ENCODE data around the gene FAM187B.

FAM187B gene

DNA sequence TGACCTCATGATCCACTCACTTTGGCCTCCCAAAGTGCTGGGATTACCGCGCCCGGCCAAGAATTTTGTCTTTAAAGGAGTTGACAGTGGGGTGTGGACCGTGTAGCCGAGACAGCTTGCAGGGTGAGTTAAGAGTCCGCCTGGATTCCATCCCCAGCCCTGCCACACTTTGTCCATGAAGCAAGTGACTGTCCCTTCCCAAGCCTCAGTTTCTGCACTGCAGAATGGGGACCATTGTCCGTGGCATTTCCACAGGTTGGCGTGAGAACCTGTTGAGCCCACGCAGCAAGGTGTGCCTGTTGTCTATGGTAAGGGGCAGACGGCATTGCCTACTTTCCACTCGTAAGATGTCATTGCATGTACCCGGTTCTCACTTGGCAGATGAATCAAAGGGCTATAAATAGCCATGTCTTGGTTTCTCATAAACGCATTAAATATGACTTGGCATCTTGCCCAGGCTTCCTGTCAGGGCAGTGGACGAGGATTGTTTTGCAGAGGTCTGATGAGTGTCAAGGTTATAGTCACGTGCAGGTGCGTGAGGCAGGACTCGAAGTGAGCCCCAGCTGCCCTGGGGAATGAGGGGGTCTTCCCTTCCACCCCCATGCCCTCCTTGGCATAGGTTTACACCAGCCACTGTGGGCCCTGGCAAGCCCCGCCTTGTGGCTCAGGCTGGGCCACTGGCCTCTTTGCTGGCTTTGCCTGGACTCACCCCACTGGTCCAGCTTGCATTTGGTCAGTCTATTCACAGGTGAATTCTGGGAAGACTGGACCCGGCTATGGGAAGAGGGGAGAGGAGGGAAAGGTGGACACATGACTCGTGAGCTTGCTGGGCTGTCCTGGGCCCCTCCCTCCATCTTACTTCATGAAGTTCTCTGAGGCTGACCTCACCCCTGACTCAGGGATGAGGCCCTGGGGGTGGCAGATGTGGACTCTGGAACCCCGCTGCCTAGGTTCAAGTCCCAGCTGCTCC is 14.6 kb downstream of the FAM187B start:
- DNase-seq (ENCODE audit: low read depth), result peak; percentile 71

DNA sequence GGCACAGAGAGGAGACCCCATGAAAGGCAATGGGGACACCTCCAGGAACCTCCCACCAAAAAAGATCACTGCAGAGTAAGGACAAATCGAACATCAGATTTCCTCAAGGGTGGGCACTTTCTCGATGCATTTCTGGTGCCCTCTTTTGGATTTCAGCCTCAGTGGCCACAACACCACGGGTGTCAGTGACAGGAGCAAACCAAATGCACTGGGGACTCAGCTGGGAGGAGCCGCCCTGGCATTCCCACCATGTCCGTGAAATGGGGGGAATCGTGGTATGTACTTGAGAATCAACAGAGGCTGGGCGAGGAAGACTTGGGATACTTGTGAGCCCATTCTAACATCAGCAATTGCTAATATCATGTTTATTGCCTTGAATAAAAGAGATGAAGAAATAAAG is 16.3 kb downstream of the FAM187B start:
- DNase-seq (ENCODE audit: low read depth), result no peak

DNA sequence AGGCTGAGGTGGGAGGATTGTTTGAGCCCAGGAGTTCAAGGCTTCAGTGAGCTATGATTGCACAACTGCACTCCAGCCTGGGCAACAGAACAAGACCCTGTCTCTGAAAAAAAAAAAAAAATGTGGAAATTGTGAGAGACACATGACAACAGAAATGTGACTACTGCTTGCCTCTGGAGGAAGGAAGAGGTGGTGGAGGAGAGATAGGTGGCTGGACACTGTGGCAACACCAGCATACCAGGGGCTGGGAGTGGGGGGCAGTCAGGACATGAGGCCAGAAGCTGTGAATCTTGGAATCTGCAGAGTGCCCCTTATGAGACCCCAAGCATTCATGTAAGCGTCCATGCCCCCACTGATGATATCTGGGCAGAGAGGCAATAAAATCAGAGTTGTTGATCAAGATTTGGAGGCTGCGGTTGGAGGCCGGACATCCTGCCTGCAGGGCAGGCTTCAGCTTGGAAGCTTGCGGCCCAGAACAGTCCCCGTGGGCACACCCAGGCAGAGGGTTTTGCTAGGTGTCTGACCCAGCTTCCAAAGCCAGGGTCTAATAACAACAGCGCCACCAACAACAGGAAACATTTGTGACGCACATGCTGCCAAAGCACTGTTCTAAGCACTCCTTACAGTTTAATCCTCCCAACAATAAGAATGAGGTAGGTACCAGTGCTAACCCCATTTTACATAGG is 16.9 kb downstream of the FAM187B start:
- no peak for DNase-seq (ENCODE audit: low read depth)

DNA sequence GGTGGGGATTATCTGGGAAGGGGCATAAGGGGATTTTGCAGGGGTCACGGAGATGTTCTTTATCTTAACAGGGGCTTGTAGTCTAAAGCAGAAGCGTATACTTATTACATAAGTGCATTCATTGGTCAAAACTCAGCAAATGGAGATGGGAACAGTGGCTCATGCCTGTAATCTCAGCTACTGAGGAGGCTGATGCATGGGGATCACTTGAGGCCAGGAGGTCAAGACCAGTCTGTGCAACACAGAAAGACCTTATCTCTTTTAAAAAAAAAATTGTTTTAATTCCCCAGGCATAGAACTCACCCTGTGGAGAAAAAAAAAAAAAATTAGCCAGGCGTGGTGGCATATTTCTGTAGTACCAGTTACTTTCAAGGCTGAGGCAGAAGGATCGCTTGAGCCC is 18.9 kb downstream of the FAM187B start:
- DNase-seq (ENCODE audit: low read depth), result no peak

DNA sequence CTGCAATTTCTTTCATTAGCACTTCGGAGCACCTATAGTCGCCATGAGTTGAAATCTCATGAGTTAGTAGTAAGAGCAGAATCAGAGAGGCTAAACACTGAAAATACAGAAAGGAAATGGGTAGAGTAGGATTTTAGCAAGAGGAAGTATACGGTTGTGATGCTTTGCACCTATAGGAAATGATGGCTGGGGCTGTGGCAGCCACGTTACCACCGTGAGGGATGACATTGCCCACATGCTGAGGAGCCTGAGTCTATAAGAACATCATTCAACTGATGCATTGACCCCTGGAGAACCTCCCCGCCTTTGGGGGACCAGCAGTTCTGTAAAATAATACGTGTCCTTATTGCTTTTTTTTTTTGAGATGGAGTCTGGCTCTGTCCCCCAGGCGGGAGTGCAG is 20.4 kb downstream of the FAM187B start:
- DNase-seq (ENCODE audit: low read depth), result no peak

DNA sequence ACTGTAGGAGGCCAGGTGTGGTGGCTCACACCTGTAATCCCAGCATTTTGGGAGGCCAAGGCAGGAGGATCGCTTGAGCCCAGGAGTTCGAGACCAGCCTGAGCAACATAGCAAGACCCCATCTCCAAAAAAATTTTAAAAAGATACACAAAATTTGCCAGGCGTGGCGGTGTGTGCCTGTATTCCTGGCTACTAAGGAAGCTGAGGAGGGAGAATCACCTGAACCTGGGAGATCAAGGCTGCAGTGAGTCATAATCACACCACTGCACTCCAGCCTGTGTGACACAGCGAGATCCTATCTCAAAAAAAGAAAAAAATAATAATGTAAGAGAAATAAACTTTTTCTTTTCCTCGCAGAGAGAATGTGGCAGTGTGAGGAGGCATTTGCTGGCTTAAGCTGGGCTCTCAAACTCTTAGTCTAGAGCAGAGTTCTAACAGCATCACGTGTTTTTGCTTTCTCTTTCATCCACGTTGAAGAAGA is 21.1 kb downstream of the FAM187B start:
- no peak for DNase-seq (ENCODE audit: low read depth)

DNA sequence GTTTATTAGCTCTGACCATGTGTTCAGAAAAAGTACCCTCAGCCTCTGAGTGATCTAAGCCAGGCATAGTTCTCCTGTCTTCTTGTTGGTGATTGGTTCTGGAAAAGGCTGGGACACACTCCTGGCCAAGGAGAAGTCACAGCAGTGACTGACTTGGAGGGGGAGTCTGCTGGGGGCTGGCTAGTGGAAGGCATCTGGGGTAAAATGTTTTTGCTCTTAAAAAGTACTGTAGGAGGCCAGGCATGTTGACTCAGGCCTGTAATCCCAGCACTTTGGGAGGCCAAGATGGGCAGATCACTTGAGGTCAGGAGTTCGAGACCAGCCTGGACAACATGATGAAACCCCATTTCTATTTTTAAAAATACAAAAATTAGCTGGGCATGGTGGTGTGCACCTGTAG is 21.7 kb downstream of the FAM187B start:
- DNase-seq (ENCODE audit: low read depth), result no peak

DNA sequence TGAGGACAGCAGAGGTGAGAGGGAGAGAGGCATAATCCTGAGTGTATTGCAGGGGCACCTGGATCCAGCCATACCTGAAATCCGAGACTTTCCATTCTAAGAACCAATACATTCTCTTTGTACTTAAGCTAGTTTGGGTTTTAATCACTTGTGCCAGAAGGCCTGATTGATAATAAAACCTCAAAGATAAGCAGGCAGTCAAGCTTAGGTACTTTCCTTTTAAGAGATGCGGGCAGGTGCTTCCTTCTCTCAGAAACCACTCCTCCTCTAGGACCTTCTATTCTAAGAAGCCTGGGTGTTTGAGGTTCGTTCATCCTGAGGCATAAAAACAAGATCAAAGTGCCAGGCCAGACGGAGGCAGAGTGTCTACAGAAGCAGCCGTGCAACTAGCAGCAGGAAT is 22.2 kb downstream of the FAM187B start:
- no peak for DNase-seq (ENCODE audit: low read depth)

DNA sequence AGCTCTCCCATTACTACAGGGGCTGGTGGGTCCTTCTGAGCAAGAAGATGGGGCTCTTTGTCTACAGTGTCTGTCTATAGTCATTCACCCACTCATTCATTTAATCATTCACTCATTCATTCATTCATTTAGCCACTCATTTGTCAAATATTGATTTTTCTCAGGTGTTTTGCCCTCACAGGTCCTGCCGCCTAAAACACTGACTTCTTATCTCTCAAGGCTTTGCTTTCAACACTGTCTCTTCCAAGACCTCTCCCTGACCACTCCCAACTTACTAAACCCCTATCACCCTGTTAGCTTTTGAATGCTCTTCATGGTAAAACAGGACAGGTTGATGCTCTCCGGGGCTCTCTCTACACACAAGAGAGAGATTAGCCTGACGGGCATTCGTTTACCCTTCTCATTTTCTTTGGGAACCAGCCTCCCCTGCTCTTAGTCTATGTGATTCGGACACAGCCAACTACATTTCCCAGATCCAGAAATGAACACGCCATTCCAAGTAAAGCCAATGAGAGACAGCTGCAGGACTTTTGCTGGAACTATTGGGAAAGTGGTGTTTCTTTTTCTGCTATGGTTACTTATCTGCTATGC is 22.7 kb downstream of the FAM187B start:
- DNase-seq (ENCODE audit: low read depth), result no peak

DNA sequence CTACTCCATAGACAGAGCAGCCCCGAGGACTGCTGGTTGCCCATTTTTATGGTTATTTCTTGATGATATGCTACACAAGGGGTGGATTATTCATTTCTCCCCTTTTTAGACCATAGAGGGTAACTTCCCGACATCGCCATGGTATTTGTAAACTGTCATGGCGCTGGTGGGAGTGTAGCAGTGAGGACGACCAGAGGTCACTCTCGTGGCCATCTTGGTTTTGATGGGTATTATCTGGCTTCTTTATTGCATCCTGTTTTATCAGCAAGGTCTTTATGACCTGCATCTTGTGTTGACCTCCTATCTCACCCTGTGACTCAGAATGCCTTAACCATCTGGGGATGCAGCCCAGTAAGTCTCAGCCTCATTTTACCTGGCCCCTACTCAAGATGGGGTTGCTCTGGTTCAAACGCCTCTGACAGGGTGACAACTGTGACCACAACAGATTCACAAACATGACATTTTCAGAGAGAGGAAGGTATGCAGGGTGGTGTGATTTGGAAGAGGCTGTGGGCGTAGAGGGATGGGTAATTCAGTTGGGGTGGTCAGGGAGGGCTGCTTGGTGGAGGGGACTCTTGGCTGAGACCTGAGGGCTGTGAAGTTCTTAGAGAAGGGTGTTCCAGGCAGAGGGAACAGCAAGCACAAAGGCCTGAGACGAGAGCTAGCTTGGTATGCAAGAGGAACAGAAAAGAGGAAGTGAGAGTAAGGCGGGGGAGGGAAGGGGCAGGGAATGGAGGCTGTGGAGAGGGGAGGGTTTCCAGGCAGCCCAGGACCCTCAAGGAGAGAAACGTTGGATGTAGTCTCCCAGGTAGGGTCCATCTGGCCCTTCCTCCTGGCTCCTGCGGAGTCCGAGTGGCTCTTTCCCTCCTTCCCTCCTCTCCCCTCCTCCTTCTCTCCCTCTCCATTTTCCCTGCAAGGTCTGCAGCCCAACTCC is 23.5 kb downstream of the FAM187B start:
- no peak for DNase-seq (ENCODE audit: low read depth)

DNA sequence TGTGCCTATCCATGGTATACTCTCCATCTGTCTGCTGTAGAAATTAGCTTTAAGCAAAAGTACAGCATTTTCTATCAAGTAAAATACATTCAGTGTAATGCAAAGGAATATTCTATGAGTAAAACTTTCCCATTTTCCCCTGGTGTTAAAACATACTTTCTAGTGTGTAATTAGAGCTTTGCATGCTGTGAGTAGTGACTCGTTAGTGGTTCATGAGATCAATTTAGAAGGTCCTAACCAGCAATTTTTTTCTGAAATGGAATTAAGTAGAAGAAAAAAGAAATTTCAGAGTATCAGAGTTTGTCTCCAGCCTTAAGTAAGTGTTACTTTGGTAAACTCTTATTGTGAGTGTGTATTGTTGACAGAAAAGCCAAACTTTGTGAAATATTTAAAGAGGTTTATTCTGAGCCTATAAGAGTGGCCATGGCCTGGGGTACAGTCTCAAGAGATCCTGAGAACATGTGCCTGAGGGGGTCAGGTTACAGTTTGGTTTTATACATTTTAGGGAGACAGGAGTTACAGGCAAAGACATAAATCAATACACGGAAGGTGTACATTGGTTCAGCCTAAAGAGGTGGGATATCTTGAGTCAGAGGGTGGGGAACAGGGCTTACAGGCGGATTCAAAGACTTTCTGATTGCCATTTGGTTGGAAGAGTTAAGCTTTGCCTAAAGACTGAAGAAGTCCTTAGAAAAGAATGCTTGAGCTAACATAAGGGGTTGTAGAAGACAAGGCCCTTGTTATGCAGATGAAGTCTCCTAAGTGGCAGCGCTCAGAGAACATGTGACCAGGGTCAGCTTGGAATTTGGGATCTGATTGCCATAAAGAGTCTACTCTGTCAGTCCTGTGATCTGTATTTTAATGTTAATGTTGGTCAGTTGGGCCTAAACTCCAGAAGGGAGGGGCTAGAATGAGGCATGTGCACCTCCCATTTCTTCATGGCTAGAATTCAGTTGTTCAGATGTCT is 25.5 kb downstream of the FAM187B start:
- no peak for DNase-seq (ENCODE audit: low read depth)

DNA sequence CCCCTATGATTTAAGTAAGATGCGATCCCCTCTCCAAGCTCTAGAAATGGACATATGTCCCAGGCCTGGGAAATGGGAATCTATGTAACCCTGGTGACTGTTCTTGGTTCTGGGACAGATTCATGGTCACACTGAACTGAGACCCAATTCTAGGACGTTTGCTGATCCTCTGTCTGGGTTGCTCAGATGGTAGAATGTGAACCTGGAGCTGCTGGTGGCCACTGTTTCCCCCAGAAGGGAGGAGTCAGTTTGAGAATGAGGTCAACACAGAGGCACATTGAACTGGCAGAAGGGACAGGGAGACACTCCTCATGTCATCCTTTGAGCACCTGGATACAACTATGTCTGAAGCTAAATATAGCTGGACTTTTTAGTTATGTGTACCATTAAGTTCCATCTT is 29.1 kb downstream of the FAM187B start:
- no peak for DNase-seq (ENCODE audit: low read depth)

DNA sequence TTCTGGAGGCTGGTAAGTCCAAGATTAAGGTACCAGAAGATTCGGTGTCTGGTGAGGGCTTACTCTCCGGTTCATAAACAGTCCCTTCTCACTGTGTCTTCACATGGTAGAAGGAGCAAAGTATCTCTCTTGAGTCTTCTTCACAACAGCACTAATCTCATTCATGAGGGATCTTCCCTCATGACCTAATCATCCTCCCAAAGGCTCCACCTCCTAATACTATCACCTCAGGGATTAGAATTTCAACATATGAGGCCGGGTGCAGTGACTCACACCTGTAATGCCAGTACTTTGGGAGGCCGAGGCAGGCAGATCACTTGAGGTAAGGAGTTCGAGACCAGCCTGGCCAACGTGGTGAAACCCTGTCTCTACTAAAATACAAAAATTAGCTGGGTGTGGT is 31.7 kb downstream of the FAM187B start:
- peak; percentile 25 for DNase-seq (ENCODE audit: low read depth)

DNA sequence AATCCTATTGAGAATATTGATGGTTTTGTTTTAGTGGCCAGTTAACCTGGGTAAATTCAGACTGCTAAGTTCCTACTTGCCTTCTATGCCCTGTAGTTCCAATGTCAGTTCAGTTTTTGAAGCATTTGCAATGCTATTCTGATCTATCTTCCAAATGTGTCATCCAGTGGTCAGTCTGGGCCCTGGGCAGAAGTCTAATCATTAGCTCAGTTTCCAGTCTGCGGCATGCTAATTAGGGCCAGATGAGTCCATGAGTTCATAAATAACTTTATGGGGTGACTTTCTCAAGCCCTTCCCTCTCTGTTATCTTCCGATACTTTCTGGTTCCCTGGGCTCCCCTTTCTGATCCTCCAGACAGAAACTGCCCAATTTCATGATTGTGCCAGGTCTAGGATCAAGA is 32.7 kb downstream of the FAM187B start:
- peak; percentile 34 for DNase-seq (ENCODE audit: low read depth)

DNA sequence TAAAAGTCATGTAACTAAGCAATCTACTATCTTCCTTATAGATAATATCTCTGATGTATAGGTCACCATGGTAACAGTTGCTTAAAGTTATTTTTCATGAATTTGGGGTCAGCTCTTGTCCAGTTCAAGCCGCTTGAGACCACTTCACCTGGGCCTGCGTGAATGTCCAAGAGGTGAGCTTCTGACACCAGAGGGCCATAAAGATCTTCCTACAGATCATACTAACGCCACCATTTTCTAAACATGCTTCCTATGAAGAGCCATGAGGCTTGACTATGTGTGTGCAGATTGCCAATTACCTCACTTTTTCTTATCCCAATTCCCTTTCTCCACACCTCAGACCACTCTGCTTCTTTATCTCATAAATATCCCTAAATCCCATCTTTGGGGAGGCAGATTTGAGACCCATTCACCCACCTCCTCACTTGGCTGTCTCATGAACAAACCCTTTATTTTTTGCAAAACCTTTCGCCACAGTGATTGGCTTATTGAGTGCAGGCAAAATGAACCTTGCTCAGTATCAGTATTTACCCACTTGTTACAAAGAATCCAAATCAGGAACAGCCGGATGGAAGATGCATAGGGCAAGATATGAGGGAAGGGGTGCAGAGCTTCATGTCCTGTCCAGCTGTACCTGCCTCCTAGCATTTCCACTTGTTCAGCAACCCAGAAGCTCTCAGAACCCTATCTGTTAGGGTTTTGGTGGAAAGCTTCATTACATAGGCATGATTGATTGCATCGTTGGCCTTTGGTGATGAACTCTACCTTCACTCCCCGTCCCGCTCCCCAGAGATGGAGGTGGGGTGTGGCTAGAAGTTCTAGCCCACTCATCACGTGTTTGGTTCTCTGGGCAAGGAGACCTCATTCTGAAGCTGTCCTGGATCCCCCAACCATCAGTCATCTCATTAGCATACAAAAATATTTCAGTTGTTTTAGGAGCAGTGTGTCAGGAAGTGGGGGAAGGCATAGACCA is 34.2 kb downstream of the FAM187B start:
- DNase-seq (ENCODE audit: low read depth), result no peak

DNA sequence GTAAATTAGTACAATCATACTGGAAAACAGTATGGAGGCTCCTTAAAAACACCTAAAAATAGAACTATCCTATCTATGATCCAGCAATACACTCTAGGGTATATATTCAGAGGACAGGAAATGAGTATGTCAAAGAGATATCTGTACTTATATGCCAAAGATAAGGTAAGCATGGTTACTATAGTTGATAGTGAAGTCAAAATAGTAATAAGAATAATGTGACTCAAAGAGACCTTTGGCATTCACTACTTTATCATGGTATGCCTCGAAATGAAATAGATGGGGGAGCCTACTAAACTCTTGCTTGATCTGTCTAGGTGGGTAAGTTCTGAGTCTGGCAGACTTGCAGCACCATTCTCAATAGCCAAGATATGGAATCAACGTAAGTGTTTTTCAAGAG is 43.7 kb downstream of the FAM187B start:
- no peak for DNase-seq (ENCODE audit: low read depth)

DNA sequence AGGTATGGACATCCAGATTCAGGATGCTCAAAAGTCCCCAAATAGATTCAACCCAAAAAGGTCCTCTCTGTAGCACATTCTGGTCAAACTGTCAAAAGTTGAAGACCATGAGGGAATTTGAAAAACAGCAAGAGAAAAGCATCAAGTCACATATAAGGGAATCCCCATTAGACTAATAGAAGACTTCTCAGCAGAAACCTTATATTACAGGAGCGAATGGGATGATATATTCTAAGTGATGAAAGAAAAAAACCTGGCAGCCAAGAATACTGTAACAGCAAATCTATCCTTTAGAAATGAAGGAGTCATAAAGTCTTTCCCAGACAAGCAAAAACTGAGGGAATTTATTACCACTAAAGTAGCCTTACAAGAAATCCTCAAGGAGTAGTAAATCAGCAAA is 44.3 kb downstream of the FAM187B start:
- DNase-seq (ENCODE audit: low read depth), result no peak

DNA sequence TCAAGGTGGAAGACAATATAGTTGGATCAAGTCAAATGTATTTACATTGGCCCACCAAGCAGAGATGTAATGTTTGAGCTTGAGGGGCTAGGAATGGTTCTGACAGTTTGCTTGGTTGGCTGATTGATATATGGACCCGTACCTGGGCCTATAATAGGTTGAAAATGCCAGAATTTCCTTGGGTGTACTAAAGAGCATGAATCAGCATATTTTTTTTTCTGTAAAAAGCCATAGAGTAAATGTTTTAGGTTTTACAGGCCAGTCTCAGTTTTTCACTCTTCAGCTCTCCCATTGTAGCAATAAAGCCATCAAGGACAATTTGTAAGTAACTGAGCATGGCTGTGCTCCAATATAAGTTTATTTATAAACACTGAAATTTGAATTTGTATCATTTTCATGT is 47.2 kb downstream of the FAM187B start:
- no peak for DNase-seq (ENCODE audit: low read depth)

DNA sequence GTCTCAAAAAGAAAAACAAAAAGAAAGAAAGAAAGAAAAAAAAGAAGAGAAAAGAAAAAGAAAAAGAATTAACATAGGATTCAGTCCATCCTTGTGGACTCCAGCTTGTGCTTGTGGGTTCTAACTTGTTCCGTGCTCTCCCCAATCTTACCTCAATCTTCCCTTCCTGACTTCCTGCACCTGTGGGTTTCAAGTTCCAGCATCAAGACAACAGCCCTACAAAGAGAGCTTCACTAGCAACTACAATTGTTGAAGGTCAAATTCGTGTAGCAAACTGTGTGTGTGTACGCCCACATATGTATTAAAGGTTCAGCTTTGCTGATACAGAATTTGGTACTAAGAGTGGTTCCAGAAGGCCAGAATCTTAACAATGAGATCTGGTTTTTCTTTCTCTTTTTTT is 48.7 kb downstream of the FAM187B start:
- DNase-seq (ENCODE audit: low read depth), result no peak
